ENCODE measurements around the gene ARAP2.

GRCh38 chr4:36233567-36234266, 10.6 kb downstream of the ARAP2 start:
- TF ChIP-seq MAX (IDR thresholded peaks at IDR 0.05) (no peak), CTCF (IDR thresholded peaks at IDR 0.05 in 2 of 3, conservative IDR thresholded peaks at IDR 0.05 in 1 of 3; ENCODE audit: borderline replicate concordance in 1 of 3, insufficient read depth in 1 of 3, low read depth in 2 of 3, low read length in 2 of 3) (no peak)

Measured in HCT116 (cell line).